SJSA1 (cell line): ENCODE data around the gene ABCC6. TPM values are rescaled to one million over a fixed set of nuclear protein-coding genes. Genes with fewer than 3 reads are reported as not detected.
"Not testable (repeated sequence)": the region's sequence is repeated elsewhere in the genome, so short reads cannot be mapped to it uniquely, and the experiment has no call there.

Experiments
- DNase-seq, 2 experiments: peaks; one replicate each; pipeline ENCODE4 v3.0.0-alpha.2; 2015 to 2020; ENCODE audit warnings: low spot score in 2 of 2, low read depth in 1 of 2
- H3K27ac ChIP-seq: fragments of 250-450 bp; sonication (Bioruptor Pico); 2 replicates; pipeline ENCODE4 v1.5.1; 2020; ENCODE audit warnings: mild to moderate bottlenecking, moderate library complexity
- H3K27me3 ChIP-seq: fragments of 250-450 bp; sonication (Bioruptor Pico); replicated peaks from 2 replicates; pipeline ENCODE4 v1.5.1; 2020; ENCODE audit warnings: mild to moderate bottlenecking, moderate library complexity
- H3K36me3 ChIP-seq: fragments of 250-450 bp; sonication (Bioruptor Pico); 2 replicates; pipeline ENCODE4 v1.5.1; 2020; ENCODE audit warnings: mild to moderate bottlenecking
- H3K4me1 ChIP-seq: fragments of 250-450 bp; sonication (Bioruptor Pico); replicated peaks from 2 replicates; pipeline ENCODE4 v1.6.1; 2021; ENCODE audit warnings: mild to moderate bottlenecking
- H3K4me3 ChIP-seq: fragments of 250-450 bp; sonication (Bioruptor Pico); 2 replicates; pipeline ENCODE4 v1.5.1; 2020; ENCODE audit warnings: mild to moderate bottlenecking
- H3K9me3 ChIP-seq: fragments of 250-450 bp; sonication (Bioruptor Pico); replicated peaks from 2 replicates; pipeline ENCODE4 v1.5.1; 2020; ENCODE audit warnings: mild to moderate bottlenecking
- total RNA-seq: library from RNA; depleted of rRNA; stranded (reverse); fragments of >200 nt; shearing (Covaris generic); gene quantifications from 2 replicates; pipeline ENCODE4 v1.2.3, GENCODE V29; 2014

Gene ABCC6
- total RNA-seq, 1 experiment from 2014 or later, result not detected

DNA sequence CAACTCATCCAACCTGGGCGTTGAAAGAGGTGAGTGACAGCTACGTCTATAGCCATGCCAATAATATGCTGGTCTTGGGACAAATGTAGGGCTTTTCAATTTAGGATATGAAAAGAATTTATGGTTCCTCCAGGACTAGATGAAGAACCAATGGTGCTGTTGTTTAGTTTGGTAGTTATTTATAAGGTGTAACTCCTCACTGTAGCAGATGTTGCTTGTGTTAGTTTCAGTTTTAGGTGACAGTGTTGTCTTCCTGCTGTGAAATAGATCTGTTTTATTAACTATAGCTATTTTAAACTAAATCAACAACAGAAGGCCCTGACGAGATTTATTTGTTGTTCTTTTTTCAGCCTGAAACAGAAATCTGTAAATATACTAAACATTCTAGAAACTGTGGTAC, 24.1 kb upstream of the ABCC6 start:
- not testable (repeated sequence) for H3K36me3 ChIP-seq, H3K27ac ChIP-seq, H3K9me3 ChIP-seq, H3K27me3 ChIP-seq, DNase-seq, H3K4me1 ChIP-seq, H3K4me3 ChIP-seq

GRCh38 chr16:16246578-16247262, 23.4 kb upstream of the ABCC6 start:
- H3K27me3 ChIP-seq, DNase-seq, H3K4me1 ChIP-seq, H3K4me3 ChIP-seq, H3K9me3 ChIP-seq, H3K36me3 ChIP-seq, H3K27ac ChIP-seq: not testable (repeated sequence)

DNA sequence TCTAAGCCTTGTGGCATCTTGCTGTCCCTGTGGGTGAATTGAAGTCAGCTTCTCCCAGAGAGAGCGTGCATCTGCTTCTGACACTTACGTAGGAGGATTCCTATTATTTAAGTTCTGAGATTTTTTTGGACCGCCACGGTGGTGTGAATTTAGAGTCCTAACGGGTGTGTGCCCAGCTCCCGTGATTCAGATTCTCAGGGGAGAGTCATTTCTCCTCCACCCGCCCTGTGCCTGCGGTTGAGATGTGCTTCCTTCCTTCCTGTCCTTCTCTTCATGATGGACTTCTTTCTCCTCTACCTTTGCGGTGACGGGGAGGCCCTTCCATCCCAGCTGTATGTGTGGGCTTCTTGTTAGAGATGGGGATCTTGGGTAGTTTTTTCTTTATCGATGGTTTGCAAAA, 20.6 kb upstream of the ABCC6 start:
- not testable (repeated sequence) for H3K9me3 ChIP-seq, DNase-seq, H3K4me3 ChIP-seq, H3K27me3 ChIP-seq, H3K27ac ChIP-seq, H3K4me1 ChIP-seq, H3K36me3 ChIP-seq

- not testable (repeated sequence) for H3K4me3 ChIP-seq, DNase-seq, H3K9me3 ChIP-seq, H3K4me1 ChIP-seq, H3K27ac ChIP-seq, H3K36me3 ChIP-seq, H3K27me3 ChIP-seq
These were observed 17.4 kb upstream of the ABCC6 start for GRCh38 chr16:16240667-16241066.

DNA sequence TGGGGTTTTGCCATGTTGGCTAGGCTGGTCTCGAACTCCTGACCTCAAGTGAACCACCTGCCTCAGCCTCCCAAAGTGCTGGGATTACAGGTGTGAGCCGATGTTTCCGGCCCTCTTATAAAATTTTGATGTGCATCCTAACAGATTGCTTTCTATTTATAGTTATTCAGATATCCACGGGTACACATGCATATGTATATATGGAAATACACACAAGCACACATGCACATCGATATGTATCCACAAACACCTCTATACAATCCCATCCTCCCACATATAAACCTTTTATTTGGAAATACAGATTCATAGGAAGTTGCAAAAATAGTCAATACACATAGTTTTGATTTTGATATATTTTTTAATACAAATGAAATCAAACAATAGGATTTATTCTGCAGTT, 14.4 kb upstream of the ABCC6 start:
- not testable (repeated sequence) for H3K4me1 ChIP-seq, DNase-seq, H3K36me3 ChIP-seq, H3K4me3 ChIP-seq, H3K27me3 ChIP-seq, H3K9me3 ChIP-seq, H3K27ac ChIP-seq

DNA sequence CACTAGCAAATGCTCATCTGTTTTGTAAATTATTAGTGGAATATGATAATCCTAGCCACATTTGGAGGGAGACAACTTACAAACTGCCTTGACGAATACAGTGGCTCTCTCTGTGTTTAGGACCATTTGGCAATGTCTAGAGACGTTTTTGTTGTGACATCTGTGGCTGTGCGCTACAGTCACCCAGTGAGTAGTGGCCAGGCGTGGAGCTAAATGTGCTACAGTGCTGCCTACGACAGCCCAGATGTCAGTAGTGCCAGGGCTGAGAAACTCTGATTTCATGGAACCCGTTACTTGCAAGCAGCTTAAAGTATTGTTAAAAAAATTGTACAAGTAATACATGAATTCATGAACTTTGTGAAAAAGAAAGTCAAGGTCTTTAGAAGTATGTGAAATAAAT, 13.8 kb upstream of the ABCC6 start:
- not testable (repeated sequence) for H3K4me3 ChIP-seq, H3K9me3 ChIP-seq, H3K4me1 ChIP-seq, DNase-seq, H3K27me3 ChIP-seq, H3K36me3 ChIP-seq, H3K27ac ChIP-seq

GRCh38 chr16:16232692-16233061, 9.4 kb upstream of the ABCC6 start:
- not testable (repeated sequence) for H3K36me3 ChIP-seq
- H3K4me3 ChIP-seq, result peak overlapping the region; percentile 38

DNA sequence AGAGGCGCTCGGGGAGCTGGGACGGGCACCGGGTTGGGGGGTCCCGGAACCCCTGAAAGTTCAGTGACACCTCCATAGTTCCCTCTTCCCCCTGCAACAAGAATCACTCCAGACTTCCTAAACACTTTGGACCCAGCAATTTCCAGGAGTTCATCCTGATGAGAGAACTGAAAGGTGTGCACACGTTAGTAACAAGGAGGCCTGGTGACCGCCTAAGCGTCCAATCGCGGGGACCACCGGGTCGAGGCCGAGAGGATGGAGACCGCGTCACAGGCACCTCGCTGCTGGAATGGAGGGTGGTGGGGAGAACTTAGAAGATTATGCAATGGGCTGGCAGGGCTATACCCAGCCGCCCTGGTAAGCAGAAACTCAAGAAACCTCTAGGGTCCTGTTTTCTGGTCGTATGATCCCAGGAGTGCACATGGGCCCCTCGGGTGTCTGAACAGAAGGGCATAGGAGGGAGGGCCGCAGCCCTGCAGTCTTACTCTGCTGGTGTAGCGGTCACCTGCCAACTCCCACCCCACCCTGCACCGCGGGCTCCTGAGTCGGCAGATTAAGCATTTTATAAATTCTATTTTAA, 458 bp upstream of the ABCC6 start:
- not testable (repeated sequence) for H3K27ac ChIP-seq, DNase-seq, H3K27me3 ChIP-seq, H3K36me3 ChIP-seq, H3K4me3 ChIP-seq, H3K9me3 ChIP-seq, H3K4me1 ChIP-seq

More at GRCh38 chr16:16232692-16233061, 9.4 kb upstream of the ABCC6 start:
- not testable (repeated sequence) for DNase-seq, H3K27me3 ChIP-seq, H3K27ac ChIP-seq, H3K9me3 ChIP-seq, H3K4me1 ChIP-seq

- not testable (repeated sequence) for H3K27me3 ChIP-seq, H3K4me1 ChIP-seq, H3K4me3 ChIP-seq, DNase-seq, H3K36me3 ChIP-seq, H3K9me3 ChIP-seq, H3K27ac ChIP-seq
These were observed 1.9 kb downstream of the ABCC6 start for GRCh38 chr16:16221382-16221781.

DNA sequence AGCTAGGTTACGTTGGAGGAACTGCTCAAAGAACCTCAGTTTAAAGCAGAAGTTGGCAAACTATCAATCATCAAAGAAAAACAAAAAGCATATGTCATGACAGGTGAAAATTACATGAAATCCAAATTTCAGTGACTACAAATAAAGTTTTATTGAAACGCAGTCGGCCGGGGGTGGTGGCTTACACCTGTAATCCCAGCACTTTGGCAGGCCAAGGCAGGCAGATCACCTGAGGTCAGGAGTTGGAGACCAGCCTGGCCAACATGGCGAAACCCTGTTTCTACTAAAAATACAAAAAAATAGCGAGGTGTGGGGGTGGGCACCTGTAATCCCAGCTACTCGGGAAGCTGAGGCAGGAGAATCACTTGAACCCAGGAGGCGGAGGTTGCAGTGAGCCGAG, 2.8 kb downstream of the ABCC6 start:
- H3K27ac ChIP-seq, H3K9me3 ChIP-seq, H3K4me1 ChIP-seq, H3K27me3 ChIP-seq, H3K4me3 ChIP-seq, DNase-seq, H3K36me3 ChIP-seq: not testable (repeated sequence)

- H3K27me3 ChIP-seq, H3K4me3 ChIP-seq, DNase-seq, H3K36me3 ChIP-seq, H3K27ac ChIP-seq, H3K4me1 ChIP-seq, H3K9me3 ChIP-seq: not testable (repeated sequence)
These were observed 4.5 kb downstream of the ABCC6 start for GRCh38 chr16:16218787-16219186.

DNA sequence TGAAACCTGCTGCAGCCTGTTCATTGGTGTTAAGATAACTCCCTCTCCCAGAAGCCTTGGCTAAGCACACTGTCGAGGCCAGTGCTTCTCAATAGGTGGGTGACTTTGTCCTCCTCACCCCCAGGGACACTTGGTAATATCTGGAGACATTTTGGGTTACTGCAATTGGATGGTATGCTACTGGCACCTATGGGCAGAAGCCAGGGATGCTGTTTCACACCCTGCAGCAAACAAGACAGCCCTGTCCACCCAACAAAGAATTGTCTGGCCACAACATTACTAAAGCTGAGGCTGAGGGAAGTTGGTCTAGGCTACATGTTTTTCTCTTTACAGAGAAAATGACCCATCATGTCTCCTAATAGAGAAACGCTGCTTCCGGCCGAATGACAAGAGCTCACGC, 4.9 kb downstream of the ABCC6 start:
- H3K9me3 ChIP-seq, H3K27me3 ChIP-seq: not testable (repeated sequence)

GRCh38 chr16:16213863-16214293, 9.4 kb downstream of the ABCC6 start:
- not testable (repeated sequence) for DNase-seq, H3K9me3 ChIP-seq, H3K27me3 ChIP-seq, H3K4me1 ChIP-seq, H3K27ac ChIP-seq, H3K4me3 ChIP-seq, H3K36me3 ChIP-seq

More for the DNA sequence above, 4.9 kb downstream of the ABCC6 start:
- not testable (repeated sequence) for H3K4me3 ChIP-seq, H3K27ac ChIP-seq, H3K4me1 ChIP-seq, DNase-seq, H3K36me3 ChIP-seq

GRCh38 chr16:16211404-16211803, 11.9 kb downstream of the ABCC6 start:
- H3K9me3 ChIP-seq, H3K27me3 ChIP-seq, H3K4me1 ChIP-seq, H3K36me3 ChIP-seq, H3K4me3 ChIP-seq, H3K27ac ChIP-seq, DNase-seq: not testable (repeated sequence)

- not testable (repeated sequence) for DNase-seq, H3K4me3 ChIP-seq, H3K27me3 ChIP-seq, H3K4me1 ChIP-seq, H3K27ac ChIP-seq, H3K36me3 ChIP-seq, H3K9me3 ChIP-seq
These were observed 14.8 kb downstream of the ABCC6 start for GRCh38 chr16:16208461-16208860.
